ENCODE measurements around the gene EIPR1. TPM values are rescaled to one million over a fixed set of nuclear protein-coding genes. Genes with fewer than 3 reads are reported as not detected.

Gene EIPR1
- total and polyA plus RNA-seq, 5 donors from 2014 or later: 26.6 to 44.8 (median 33.7) TPM

- no peaks in the 10 kb centered on the region for H3K27me3 ChIP-seq (ENCODE audit: control insufficient read depth, insufficient read depth, low read length)
- H3K36me3 Mint-ChIP-seq: peaks cover 32% of the 10 kb centered on the region
- H3K4me3 Mint-ChIP-seq: no peak overlapping the region
- no peak overlapping the region for H3K27ac ChIP-seq (ENCODE audit: insufficient read depth, low read length, poor library complexity, severe bottlenecking)
- no peaks in the 10 kb centered on the region for H3K27me3 Mint-ChIP-seq
- DNase-seq: no peak
- peaks cover 7 to 38% (median 16%) of the 10 kb centered on the region in 4 donors for H3K4me1 Mint-ChIP-seq
- peaks cover 0 to 1% (median 0%) of the 10 kb centered on the region in 7 donors for H3K9me3 Mint-ChIP-seq
- no peak overlapping the region for H3K27ac Mint-ChIP-seq
- H3K4me3 ChIP-seq (ENCODE audit: low read depth, low read length): no peak overlapping the region
- no peak for ATAC-seq (ENCODE audit: low read depth in 2 of 2)
- H3K4me1 ChIP-seq (ENCODE audit: control insufficient read depth, insufficient read depth, low read length, poor library complexity, severe bottlenecking): no peaks in the 10 kb centered on the region
- peaks cover 40% of the 10 kb centered on the region for H3K36me3 ChIP-seq (ENCODE audit: control insufficient read depth, insufficient read depth, low read length)
- H3K9me3 ChIP-seq (ENCODE audit: control insufficient read depth in 2 of 2, low read length in 2 of 2): no peaks in the 10 kb centered on the region
These were observed 10.2 kb upstream of the EIPR1 start for GRCh38 chr2:3387644-3388411.

- Mint-ChIP-seq H3K27ac (no peak overlapping the region), H3K4me1 (peaks cover 7 to 35% (median 16%) of the 10 kb centered on the region in 4 donors), H3K27me3 (peaks cover 4% of the 10 kb centered on the region), H3K9me3 (peaks cover 0 to 1% (median 0%) of the 10 kb centered on the region in 7 donors), H3K36me3 (peaks cover 27% of the 10 kb centered on the region), H3K4me3 (no peak overlapping the region)
- H3K4me1 ChIP-seq (ENCODE audit: control insufficient read depth, insufficient read depth, low read length, poor library complexity, severe bottlenecking): no peaks in the 10 kb centered on the region
- H3K36me3 ChIP-seq (ENCODE audit: control insufficient read depth, insufficient read depth, low read length): peaks cover 42% of the 10 kb centered on the region
- no peak overlapping the region for H3K27ac ChIP-seq (ENCODE audit: insufficient read depth, low read length, poor library complexity, severe bottlenecking)
- ATAC-seq (ENCODE audit: low read depth in 2 of 2) (no peak), DNase-seq (no peak)
- H3K27me3 ChIP-seq (ENCODE audit: control insufficient read depth, insufficient read depth, low read length): no peaks in the 10 kb centered on the region
- no peak overlapping the region for H3K4me3 ChIP-seq (ENCODE audit: low read depth, low read length)
- H3K9me3 ChIP-seq (ENCODE audit: control insufficient read depth in 2 of 2, low read length in 2 of 2): no peaks in the 10 kb centered on the region
These were observed 9.4 kb upstream of the EIPR1 start for GRCh38 chr2:3387011-3387410.

GRCh38 chr2:3386448-3386958 is 8.9 kb upstream of the EIPR1 start:
- ATAC-seq (ENCODE audit: low read depth in 2 of 2) (no peak), DNase-seq (no peak)
- H3K36me3 Mint-ChIP-seq: peaks cover 27% of the 10 kb centered on the region
- Histone ChIP-seq H3K36me3 (ENCODE audit: control insufficient read depth, insufficient read depth, low read length) (peaks cover 37% of the 10 kb centered on the region), H3K4me3 (ENCODE audit: low read depth, low read length) (no peak overlapping the region), H3K9me3 (ENCODE audit: control insufficient read depth in 2 of 2, low read length in 2 of 2) (no peaks in the 10 kb centered on the region), H3K27ac (ENCODE audit: insufficient read depth, low read length, poor library complexity, severe bottlenecking) (no peak overlapping the region), H3K27me3 (ENCODE audit: control insufficient read depth, insufficient read depth, low read length) (no peaks in the 10 kb centered on the region), H3K4me1 (ENCODE audit: control insufficient read depth, insufficient read depth, low read length, poor library complexity, severe bottlenecking) (peaks cover 2% of the 10 kb centered on the region)
- peaks cover 4% of the 10 kb centered on the region for H3K27me3 Mint-ChIP-seq
- H3K9me3 Mint-ChIP-seq: peaks cover 0 to 1% (median 0%) of the 10 kb centered on the region in 7 donors
- H3K27ac Mint-ChIP-seq: no peak overlapping the region
- H3K4me1 Mint-ChIP-seq: peaks cover 12 to 34% (median 18%) of the 10 kb centered on the region in 4 donors
- H3K4me3 Mint-ChIP-seq: peak overlapping the region in 1 of 4 donors; percentile 49

- Histone ChIP-seq H3K4me1 (ENCODE audit: control insufficient read depth, insufficient read depth, low read length, poor library complexity, severe bottlenecking) (peaks cover 44% of the 10 kb centered on the region), H3K36me3 (ENCODE audit: control insufficient read depth, insufficient read depth, low read length) (peaks cover 5% of the 10 kb centered on the region), H3K27ac (ENCODE audit: insufficient read depth, low read length, poor library complexity, severe bottlenecking) (peak within 1 kb of the TSS; percentile 93), H3K4me3 (ENCODE audit: low read depth, low read length) (peak within 1 kb of the TSS; percentile 89), H3K9me3 (ENCODE audit: control insufficient read depth in 2 of 2, low read length in 2 of 2) (no peaks in the 10 kb centered on the region), H3K27me3 (ENCODE audit: control insufficient read depth, insufficient read depth, low read length) (no peaks in the 10 kb centered on the region)
- Mint-ChIP-seq H3K9me3 (no peaks in the 10 kb centered on the region), H3K27me3 (peaks cover 9% of the 10 kb centered on the region), H3K4me3 (peak within 1 kb of the TSS; percentile 96 to 99 (median 98)), H3K4me1 (peaks cover 21 to 77% (median 43%) of the 10 kb centered on the region in 4 donors), H3K27ac (peak within 1 kb of the TSS; percentile 97 to 99 (median 99)), H3K36me3 (peaks cover 12% of the 10 kb centered on the region)
- ATAC-seq (ENCODE audit: low read depth in 2 of 2) (peak; percentile 83 to 84), DNase-seq (peak; percentile 88 to 96 (median 92))
These were observed 2.3 kb upstream of the EIPR1 start, which contains the start of gene TRAPPC12 for GRCh38 chr2:3379647-3380534. TSS of gene TRAPPC12 (plus strand) at chr2:3379694. CDS start at chr2:3387624, 7,930 bp downstream.

GRCh38 chr2:3379339-3379646 is 1.7 kb upstream of the EIPR1 start:
- H3K4me1 Mint-ChIP-seq: peaks cover 16 to 73% (median 39%) of the 10 kb centered on the region in 4 donors

GRCh38 chr2:3377279-3377611 is 373 bp downstream of the EIPR1 start:
- DNase-seq: peak in 1 of 3 donors; percentile 79

More at GRCh38 chr2:3379339-3379646, 1.7 kb upstream of the EIPR1 start:
- H3K4me3 ChIP-seq (ENCODE audit: low read depth, low read length): peak overlapping the region; percentile 89
- no peaks in the 10 kb centered on the region for H3K9me3 Mint-ChIP-seq
- no peak for ATAC-seq (ENCODE audit: low read depth in 2 of 2)
- peaks cover 9% of the 10 kb centered on the region for H3K27me3 Mint-ChIP-seq
- H3K4me3 Mint-ChIP-seq: peak overlapping the region; percentile 96 to 99 (median 98)
- H3K27ac ChIP-seq (ENCODE audit: insufficient read depth, low read length, poor library complexity, severe bottlenecking): peak overlapping the region; percentile 87
- H3K9me3 ChIP-seq (ENCODE audit: control insufficient read depth in 2 of 2, low read length in 2 of 2): no peaks in the 10 kb centered on the region
- H3K27ac Mint-ChIP-seq: peak overlapping the region; percentile 95 to 99 (median 97)
- H3K36me3 Mint-ChIP-seq: peaks cover 7% of the 10 kb centered on the region
- no peaks in the 10 kb centered on the region for H3K27me3 ChIP-seq (ENCODE audit: control insufficient read depth, insufficient read depth, low read length)
- H3K36me3 ChIP-seq (ENCODE audit: control insufficient read depth, insufficient read depth, low read length): peaks cover 5% of the 10 kb centered on the region
- DNase-seq: no peak
- H3K4me1 ChIP-seq (ENCODE audit: control insufficient read depth, insufficient read depth, low read length, poor library complexity, severe bottlenecking): peaks cover 44% of the 10 kb centered on the region

GRCh38 chr2:3376821-3377220 is 797 bp downstream of the EIPR1 start:
- peaks cover 44% of the 10 kb centered on the region for H3K4me1 ChIP-seq (ENCODE audit: control insufficient read depth, insufficient read depth, low read length, poor library complexity, severe bottlenecking)
- no peaks in the 10 kb centered on the region for H3K36me3 ChIP-seq (ENCODE audit: control insufficient read depth, insufficient read depth, low read length)
- H3K9me3 Mint-ChIP-seq: no peaks in the 10 kb centered on the region
- peaks cover 6% of the 10 kb centered on the region for H3K36me3 Mint-ChIP-seq
- H3K9me3 ChIP-seq (ENCODE audit: control insufficient read depth in 2 of 2, low read length in 2 of 2): no peaks in the 10 kb centered on the region
- no peak for ATAC-seq (ENCODE audit: low read depth in 2 of 2)
- peaks cover 6% of the 10 kb centered on the region for H3K27me3 Mint-ChIP-seq
- peak overlapping the region; percentile 93 for H3K27ac ChIP-seq (ENCODE audit: insufficient read depth, low read length, poor library complexity, severe bottlenecking)
- no peaks in the 10 kb centered on the region for H3K27me3 ChIP-seq (ENCODE audit: control insufficient read depth, insufficient read depth, low read length)
- H3K4me1 Mint-ChIP-seq: peaks cover 16 to 58% (median 37%) of the 10 kb centered on the region in 4 donors
- peak overlapping the region; percentile 97 to 99 (median 99) for H3K27ac Mint-ChIP-seq
- H3K4me3 Mint-ChIP-seq: peak overlapping the region; percentile 96 to 99 (median 98)
- DNase-seq: no peak
- peak overlapping the region; percentile 89 for H3K4me3 ChIP-seq (ENCODE audit: low read depth, low read length)

More at GRCh38 chr2:3377279-3377611, 373 bp downstream of the EIPR1 start:
- peak overlapping the region; percentile 93 for H3K27ac ChIP-seq (ENCODE audit: insufficient read depth, low read length, poor library complexity, severe bottlenecking)
- H3K36me3 ChIP-seq (ENCODE audit: control insufficient read depth, insufficient read depth, low read length): peaks cover 1% of the 10 kb centered on the region
- ATAC-seq (ENCODE audit: low read depth in 2 of 2): peak in 1 of 2 donors; percentile 6
- peaks cover 7% of the 10 kb centered on the region for H3K36me3 Mint-ChIP-seq
- H3K4me3 Mint-ChIP-seq: peak overlapping the region; percentile 96 to 99 (median 98)
- peak overlapping the region; percentile 97 to 99 (median 99) for H3K27ac Mint-ChIP-seq
- H3K4me1 Mint-ChIP-seq: peaks cover 16 to 59% (median 38%) of the 10 kb centered on the region in 4 donors
- H3K27me3 ChIP-seq (ENCODE audit: control insufficient read depth, insufficient read depth, low read length): no peaks in the 10 kb centered on the region
- no peaks in the 10 kb centered on the region for H3K9me3 Mint-ChIP-seq
- no peaks in the 10 kb centered on the region for H3K9me3 ChIP-seq (ENCODE audit: control insufficient read depth in 2 of 2, low read length in 2 of 2)
- peak overlapping the region; percentile 89 for H3K4me3 ChIP-seq (ENCODE audit: low read depth, low read length)
- H3K27me3 Mint-ChIP-seq: peaks cover 8% of the 10 kb centered on the region
- peaks cover 44% of the 10 kb centered on the region for H3K4me1 ChIP-seq (ENCODE audit: control insufficient read depth, insufficient read depth, low read length, poor library complexity, severe bottlenecking)

All from CD4-positive, CD25-positive, alpha-beta regulatory T cell (primary cell).